WTC11 (cell line): ENCODE data around the gene IFNLR1. TPM values are rescaled to one million over a fixed set of nuclear protein-coding genes. Genes with fewer than 3 reads are reported as not detected.

ENCODE experiments used
- ATAC-seq: fragments of 200-7000 bp; cut with Tn5 transposase; 2 replicates; pipeline ENCODE4 v1.10.0; 2021; ENCODE audit warnings: mild to moderate bottlenecking, moderate library complexity
- CTCF ChIA-PET: fragments of 300-600 bp; sonication (Branson Sonifier 250); formaldehyde crosslinking; loops from one replicate; lab custom pipeline; 2021; ENCODE audit warnings: antibody characterized with exemption; lab: Charles Lee
- POLR2A ChIA-PET: fragments of 350-600 bp; sonication (Branson Sonifier 250); formaldehyde crosslinking; loops from one replicate; lab custom pipeline; 2021; ENCODE audit warnings: antibody characterized with exemption; lab: Charles Lee
- DNase-seq: peaks from one replicate; pipeline ENCODE4 v3.0.0; 2021; ENCODE audit warnings: low spot score
- H3K27ac Mint-ChIP-seq: 2 replicates; pipeline ENCODE4 v1.8.0; 2021; ENCODE audit warnings: mixed read lengths
- H3K27me3 Mint-ChIP-seq: 2 replicates; pipeline ENCODE4 v1.8.0; 2021; ENCODE audit warnings: low read depth, mild to moderate bottlenecking, moderate library complexity, mixed read lengths
- H3K36me3 Mint-ChIP-seq: 2 replicates; pipeline ENCODE4 v1.8.0; 2021; ENCODE audit warnings: mixed read lengths
- H3K4me1 Mint-ChIP-seq: 2 replicates; pipeline ENCODE4 v1.8.0; 2022; ENCODE audit warnings: mixed read lengths
- H3K4me3 Mint-ChIP-seq: 2 replicates; pipeline ENCODE4 v1.8.0; 2021; ENCODE audit warnings: mild to moderate bottlenecking, moderate library complexity, mixed read lengths
- H3K9me3 Mint-ChIP-seq: 2 replicates; pipeline ENCODE4 v1.8.0; 2021; ENCODE audit warnings: mixed read lengths
- ATF1 ChIP-seq: sonication (generic); formaldehyde crosslinking; IDR thresholded peaks from 2 replicates; pipeline ENCODE4 v1.8.1; 2023; ENCODE audit warnings: mild to moderate bottlenecking, moderate library complexity, missing genetic modification reagents
- CBFB ChIP-seq: sonication (generic); formaldehyde crosslinking; IDR thresholded peaks from 2 replicates; pipeline ENCODE4 v1.8.1; 2022; ENCODE audit warnings: mild to moderate bottlenecking, low read depth, missing genetic modification reagents
- CREB1 ChIP-seq: sonication (generic); formaldehyde crosslinking; IDR thresholded peaks from 2 replicates; pipeline ENCODE4 v1.8.0; 2023; ENCODE audit warnings: mild to moderate bottlenecking, missing genetic modification reagents
- E2F4 ChIP-seq: sonication (generic); formaldehyde crosslinking; IDR thresholded peaks from 2 replicates; pipeline ENCODE4 v1.8.1; 2022; ENCODE audit warnings: low read depth, mild to moderate bottlenecking, moderate library complexity, missing genetic modification reagents, borderline replicate concordance
- ESRRA ChIP-seq: sonication (generic); formaldehyde crosslinking; IDR thresholded peaks from 2 replicates; pipeline ENCODE4 v1.8.1; 2022; ENCODE audit warnings: mild to moderate bottlenecking, missing genetic modification reagents, borderline replicate concordance
- ETV6 ChIP-seq: sonication (generic); formaldehyde crosslinking; IDR thresholded peaks from 2 replicates; pipeline ENCODE4 v1.8.1; 2022; ENCODE audit warnings: mild to moderate bottlenecking, missing genetic modification reagents
- FOXJ3 ChIP-seq: sonication (generic); formaldehyde crosslinking; IDR thresholded peaks from 2 replicates; pipeline ENCODE4 v1.9.0; 2021; ENCODE audit warnings: missing genetic modification reagents, mild to moderate bottlenecking, borderline replicate concordance
- GRHL2 ChIP-seq: fragments of 250-450 bp; sonication (Bioruptor Pico); IDR thresholded peaks from 2 replicates; pipeline ENCODE4 v1.8.0; 2022; ENCODE audit warnings: mild to moderate bottlenecking, moderate library complexity; ENCODE audit not compliant: insufficient replicate concordance, severe bottlenecking
- HMGA2 ChIP-seq: fragments of 250-450 bp; sonication (Bioruptor Pico); IDR thresholded peaks from 2 replicates; pipeline ENCODE4 v1.4.0; 2021; ENCODE audit warnings: mild to moderate bottlenecking, moderate library complexity
- JUN ChIP-seq: sonication (generic); formaldehyde crosslinking; IDR thresholded peaks from 2 replicates; pipeline ENCODE4 v1.8.0; 2023; ENCODE audit warnings: mild to moderate bottlenecking, missing genetic modification reagents
- KAT7 ChIP-seq: sonication (generic); formaldehyde crosslinking; IDR thresholded peaks from 2 replicates; pipeline ENCODE4 v1.8.1; 2023; ENCODE audit warnings: missing genetic modification reagents, mild to moderate bottlenecking, borderline replicate concordance
- NFATC4 ChIP-seq: fragments of 250-450 bp; sonication (Bioruptor Pico); IDR thresholded peaks from 2 replicates; pipeline ENCODE4 v1.9.0; 2021; ENCODE audit warnings: mild to moderate bottlenecking
- NR1H2 ChIP-seq: sonication (generic); formaldehyde crosslinking; IDR thresholded peaks from 2 replicates; pipeline ENCODE4 v1.9.0; 2021; ENCODE audit warnings: mild to moderate bottlenecking, moderate library complexity, missing genetic modification reagents
- RORB ChIP-seq: fragments of 250-450 bp; sonication (Bioruptor Pico); IDR thresholded peaks from 2 replicates; pipeline ENCODE4 v1.9.0; 2021; ENCODE audit warnings: mild to moderate bottlenecking
- SMAD3 ChIP-seq: sonication (generic); formaldehyde crosslinking; IDR thresholded peaks from 2 replicates; pipeline ENCODE4 v1.8.0; 2022; ENCODE audit warnings: missing genetic modification reagents, mild to moderate bottlenecking, borderline replicate concordance
- SOX15 ChIP-seq: fragments of 250-450 bp; sonication (Bioruptor Pico); IDR thresholded peaks from 2 replicates; pipeline ENCODE4 v1.9.0; 2021; ENCODE audit warnings: mild to moderate bottlenecking
- TEAD1 ChIP-seq: sonication (generic); formaldehyde crosslinking; IDR thresholded peaks from 2 replicates; pipeline ENCODE4 v1.8.0; 2022; ENCODE audit warnings: mild to moderate bottlenecking, missing genetic modification reagents
- ZNF138 ChIP-seq: sonication (generic); formaldehyde crosslinking; conservative IDR thresholded peaks from 2 replicates; pipeline ENCODE4 v1.8.1; 2022; ENCODE audit warnings: mild to moderate bottlenecking, moderate library complexity, missing genetic modification reagents
- ZNF232 ChIP-seq: sonication (generic); formaldehyde crosslinking; IDR thresholded peaks from 2 replicates; pipeline ENCODE4 v1.8.0; 2022; ENCODE audit warnings: mild to moderate bottlenecking, missing genetic modification reagents
- ZNF263 ChIP-seq: sonication (generic); formaldehyde crosslinking; IDR thresholded peaks from 2 replicates; pipeline ENCODE4 v1.8.1; 2022; ENCODE audit warnings: low read depth, mild to moderate bottlenecking, moderate library complexity, missing genetic modification reagents
- ZNF317 ChIP-seq: sonication (generic); formaldehyde crosslinking; IDR thresholded peaks from 2 replicates; pipeline ENCODE4 v1.8.1; 2023; ENCODE audit warnings: low read depth, mild to moderate bottlenecking, moderate library complexity, missing genetic modification reagents, borderline replicate concordance
- ZNF423 ChIP-seq: fragments of 250-450 bp; sonication (Bioruptor Pico); IDR thresholded peaks from 2 replicates; pipeline ENCODE4 v2.1.2; 2022; ENCODE audit warnings: mild to moderate bottlenecking, moderate library complexity
- total RNA-seq: library from RNA; stranded (reverse); gene quantifications from 3 replicates; pipeline ENCODE4 v1.2.3, GENCODE V29; 2021
- TF ChIP-seq, protein P1 (sequence below): fragments of 250-450 bp; sonication (Bioruptor Pico); conservative IDR thresholded peaks from 2 replicates; pipeline ENCODE4 v1.9.0; 2021; ENCODE audit warnings: mild to moderate bottlenecking
- TF ChIP-seq, protein P2 (sequence below): sonication (generic); formaldehyde crosslinking; IDR thresholded peaks from 2 replicates; pipeline ENCODE4 v1.8.0; 2023; ENCODE audit warnings: missing genetic modification reagents, mild to moderate bottlenecking, borderline replicate concordance
- TF ChIP-seq, protein P3 (sequence below): fragments of 250-450 bp; sonication (Bioruptor Pico); IDR thresholded peaks from 2 replicates; pipeline ENCODE4 v1.9.0; 2021; ENCODE audit warnings: moderate library complexity, mild to moderate bottlenecking, inconsistent platforms, borderline replicate concordance

The IFNLR1 gene
- total RNA-seq, 1 experiment from 2014 or later, result 6.6 TPM

DNA sequence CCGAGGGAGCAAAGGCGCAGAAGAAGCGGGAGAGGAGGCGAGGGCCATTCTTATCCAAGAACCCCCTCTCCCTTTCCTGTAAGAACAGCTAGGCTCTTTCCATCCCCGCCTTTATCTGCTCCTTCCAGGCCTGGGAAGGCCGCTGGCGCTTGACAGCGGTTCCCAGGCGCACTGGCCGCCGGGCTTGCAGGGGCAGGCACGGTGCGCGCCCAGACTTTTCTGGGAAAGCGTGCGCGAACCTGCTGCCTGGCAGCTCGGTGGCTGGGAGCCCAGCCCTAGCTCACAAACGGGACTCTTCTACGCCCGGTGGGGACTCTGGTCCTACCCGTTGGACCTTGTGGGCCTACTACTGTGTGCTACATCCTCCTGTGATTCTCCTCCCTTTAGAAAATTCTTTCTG, 8.8 kb upstream of the IFNLR1 start:
- no peaks in the 10 kb centered on the region for H3K4me1 Mint-ChIP-seq
- peak; percentile 26; the same call in 1 of the 2 replicates for ATAC-seq
- ChIA-PET CTCF (interaction anchor here (0.7 to 5.0 kb wide), 7 partner anchors 8 to 219 kb away, joined by 3 to 28 read pairs (median 3); partner anchors contain the start of gene NIPAL3), POLR2A (no interaction called here)
- no peak for DNase-seq
- H3K4me3 Mint-ChIP-seq, result no peak overlapping the region
- H3K27me3 Mint-ChIP-seq, result no peaks in the 10 kb centered on the region
- TF ChIP-seq E2F4 (CRISPR knock-in tag) (no peak), RORB (CRISPR knock-in tag) (no peak), ATF1 (CRISPR knock-in tag) (no peak), KAT7 (CRISPR knock-in tag) (no peak), TEAD1 (CRISPR knock-in tag) (no peak), GRHL2 (no peak), NFATC4 (CRISPR knock-in tag) (no peak)
- H3K9me3 Mint-ChIP-seq, result peaks cover 7% of the 10 kb centered on the region
- no peak overlapping the region for H3K27ac Mint-ChIP-seq
- H3K36me3 Mint-ChIP-seq, result no peaks in the 10 kb centered on the region

- Mint-ChIP-seq H3K4me3 (no peak overlapping the region), H3K27ac (no peak overlapping the region), H3K4me1 (no peaks in the 10 kb centered on the region), H3K9me3 (peaks cover 7% of the 10 kb centered on the region), H3K36me3 (no peaks in the 10 kb centered on the region), H3K27me3 (no peaks in the 10 kb centered on the region)
- ChIA-PET POLR2A (no interaction called here), CTCF (interaction anchor here (0.9 to 5.0 kb wide), 2 partner anchors 45 to 197 kb away, joined by 3 to 28 read pairs; no protein-coding TSS in a partner anchor)
- ATAC-seq (no peak), DNase-seq (no peak)
- TF ChIP-seq ZNF317 (no peak), SMAD3 (CRISPR knock-in tag) (no peak), JUN (CRISPR knock-in tag) (no peak), SOX15 (CRISPR knock-in tag) (no peak), CREB1 (no peak), ETV6 (no peak), ZNF232 (no peak), ZNF423 (CRISPR knock-in tag) (no peak), NR1H2 (no peak), CBFB (CRISPR knock-in tag) (no peak), ZNF138 (no peak), ZNF263 (no peak), FOXJ3 (no peak), ESRRA (no peak), HMGA2 (CRISPR knock-in tag) (no peak)
- TF ChIP-seq, protein P1, sequence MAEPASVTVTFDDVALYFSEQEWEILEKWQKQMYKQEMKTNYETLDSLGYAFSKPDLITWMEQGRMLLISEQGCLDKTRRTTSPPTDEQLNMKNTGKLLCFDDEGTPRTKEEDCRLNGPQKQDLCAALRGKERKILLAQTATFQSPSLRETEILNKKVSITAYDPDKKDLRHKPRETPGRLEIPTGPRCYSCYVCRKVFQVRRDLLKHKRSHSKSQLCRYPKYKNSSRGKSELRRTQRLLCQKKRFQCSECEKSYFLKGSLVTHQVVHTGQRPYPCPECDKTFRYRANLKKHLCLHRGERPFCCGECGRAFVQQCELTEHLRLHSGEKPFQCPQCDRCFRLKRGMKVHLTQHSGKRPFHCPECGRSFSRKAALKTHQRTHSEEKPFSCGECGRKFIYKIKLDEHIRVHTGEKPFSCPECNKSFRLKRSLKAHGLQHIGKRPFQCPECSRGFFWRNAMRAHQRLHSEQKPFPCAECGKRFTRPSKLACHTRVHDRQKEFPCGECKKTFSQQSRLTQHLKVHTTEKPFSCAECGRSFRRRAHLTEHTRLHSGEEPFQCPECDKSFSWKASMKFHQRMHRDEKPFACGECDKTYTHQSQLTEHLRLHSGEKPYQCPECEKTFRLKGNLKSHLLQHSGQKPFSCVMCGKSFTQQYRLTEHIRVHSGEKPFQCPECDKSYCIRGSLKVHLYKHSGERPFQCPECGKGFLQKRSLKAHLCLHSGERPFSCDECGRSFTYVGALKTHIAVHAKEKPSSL, result no peak
- TF ChIP-seq, protein P2, sequence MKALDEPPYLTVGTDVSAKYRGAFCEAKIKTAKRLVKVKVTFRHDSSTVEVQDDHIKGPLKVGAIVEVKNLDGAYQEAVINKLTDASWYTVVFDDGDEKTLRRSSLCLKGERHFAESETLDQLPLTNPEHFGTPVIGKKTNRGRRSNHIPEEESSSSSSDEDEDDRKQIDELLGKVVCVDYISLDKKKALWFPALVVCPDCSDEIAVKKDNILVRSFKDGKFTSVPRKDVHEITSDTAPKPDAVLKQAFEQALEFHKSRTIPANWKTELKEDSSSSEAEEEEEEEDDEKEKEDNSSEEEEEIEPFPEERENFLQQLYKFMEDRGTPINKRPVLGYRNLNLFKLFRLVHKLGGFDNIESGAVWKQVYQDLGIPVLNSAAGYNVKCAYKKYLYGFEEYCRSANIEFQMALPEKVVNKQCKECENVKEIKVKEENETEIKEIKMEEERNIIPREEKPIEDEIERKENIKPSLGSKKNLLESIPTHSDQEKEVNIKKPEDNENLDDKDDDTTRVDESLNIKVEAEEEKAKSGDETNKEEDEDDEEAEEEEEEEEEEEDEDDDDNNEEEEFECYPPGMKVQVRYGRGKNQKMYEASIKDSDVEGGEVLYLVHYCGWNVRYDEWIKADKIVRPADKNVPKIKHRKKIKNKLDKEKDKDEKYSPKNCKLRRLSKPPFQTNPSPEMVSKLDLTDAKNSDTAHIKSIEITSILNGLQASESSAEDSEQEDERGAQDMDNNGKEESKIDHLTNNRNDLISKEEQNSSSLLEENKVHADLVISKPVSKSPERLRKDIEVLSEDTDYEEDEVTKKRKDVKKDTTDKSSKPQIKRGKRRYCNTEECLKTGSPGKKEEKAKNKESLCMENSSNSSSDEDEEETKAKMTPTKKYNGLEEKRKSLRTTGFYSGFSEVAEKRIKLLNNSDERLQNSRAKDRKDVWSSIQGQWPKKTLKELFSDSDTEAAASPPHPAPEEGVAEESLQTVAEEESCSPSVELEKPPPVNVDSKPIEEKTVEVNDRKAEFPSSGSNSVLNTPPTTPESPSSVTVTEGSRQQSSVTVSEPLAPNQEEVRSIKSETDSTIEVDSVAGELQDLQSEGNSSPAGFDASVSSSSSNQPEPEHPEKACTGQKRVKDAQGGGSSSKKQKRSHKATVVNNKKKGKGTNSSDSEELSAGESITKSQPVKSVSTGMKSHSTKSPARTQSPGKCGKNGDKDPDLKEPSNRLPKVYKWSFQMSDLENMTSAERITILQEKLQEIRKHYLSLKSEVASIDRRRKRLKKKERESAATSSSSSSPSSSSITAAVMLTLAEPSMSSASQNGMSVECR (CRISPR knock-in tag), result no peak
- TF ChIP-seq, protein P3, sequence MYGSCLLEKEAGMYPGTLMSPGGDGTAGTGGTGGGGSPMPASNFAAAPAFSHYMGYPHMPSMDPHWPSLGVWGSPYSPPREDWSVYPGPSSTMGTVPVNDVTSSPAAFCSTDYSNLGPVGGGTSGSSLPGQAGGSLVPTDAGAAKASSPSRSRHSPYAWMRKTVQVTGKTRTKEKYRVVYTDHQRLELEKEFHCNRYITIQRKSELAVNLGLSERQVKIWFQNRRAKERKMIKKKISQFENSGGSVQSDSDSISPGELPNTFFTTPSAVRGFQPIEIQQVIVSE (CRISPR knock-in tag), result no peak
Measured at GRCh38 chr1:24195136-24195535, 8.0 kb upstream of the IFNLR1 start.
